ENCODE data around the gene SLC30A9.

DNA sequence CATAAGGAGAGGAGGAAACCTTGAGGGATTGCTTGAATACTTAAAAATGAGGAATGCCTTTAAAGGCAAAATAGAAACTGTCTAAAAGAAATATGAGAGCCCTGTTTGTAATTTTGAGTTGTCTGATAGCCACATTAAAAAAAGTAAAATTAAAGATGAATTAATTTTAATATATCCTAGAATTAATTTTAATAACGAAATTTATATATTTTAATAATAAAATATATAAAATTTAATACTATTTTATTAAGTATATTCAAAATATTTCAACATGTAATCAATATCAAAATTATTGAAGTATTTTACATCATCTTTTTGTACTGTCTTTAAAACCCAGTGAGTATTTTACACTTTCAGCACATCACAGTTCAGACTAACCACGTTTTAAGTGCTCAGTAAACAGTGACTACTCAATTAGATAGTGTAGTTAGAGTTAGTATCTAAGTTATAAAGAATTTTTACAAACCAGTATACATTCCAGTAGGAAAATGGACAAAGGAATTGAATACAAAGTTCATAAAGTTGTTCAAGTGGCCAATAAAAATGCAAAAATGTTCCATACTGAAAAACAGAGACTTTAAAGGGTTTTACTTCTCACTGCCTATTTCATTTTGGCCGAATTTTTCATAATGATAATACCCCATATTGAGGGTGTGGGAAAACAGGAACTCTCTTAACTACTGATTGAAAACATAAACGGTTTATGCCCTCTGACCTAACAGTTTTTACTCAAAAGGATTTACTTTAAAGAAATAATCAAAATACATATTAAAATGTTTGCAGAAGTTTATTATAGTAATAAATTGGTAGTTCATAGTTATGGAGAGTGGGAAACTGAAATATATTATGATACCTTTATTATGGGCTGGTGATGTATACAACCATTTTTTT, 2.9 kb downstream of the SLC30A9 start:
- TF ChIP-seq TFCP2L1 (CRISPR knock-in tag; IDR thresholded peaks at IDR 0.05), result no peak
- no peak for TF ChIP-seq POLR2A (IDR thresholded peaks at IDR 0.05; ENCODE audit: low read length)
- TF ChIP-seq NFE2L2 (conservative IDR thresholded peaks at IDR 0.05; ENCODE audit: low read length), result no peak
- no peak for TF ChIP-seq FOSL2 (IDR thresholded peaks at IDR 0.05)
- TF ChIP-seq FOSL2 (CRISPR knock-in tag; IDR thresholded peaks at IDR 0.05), result no peak
- TF ChIP-seq, protein P1, sequence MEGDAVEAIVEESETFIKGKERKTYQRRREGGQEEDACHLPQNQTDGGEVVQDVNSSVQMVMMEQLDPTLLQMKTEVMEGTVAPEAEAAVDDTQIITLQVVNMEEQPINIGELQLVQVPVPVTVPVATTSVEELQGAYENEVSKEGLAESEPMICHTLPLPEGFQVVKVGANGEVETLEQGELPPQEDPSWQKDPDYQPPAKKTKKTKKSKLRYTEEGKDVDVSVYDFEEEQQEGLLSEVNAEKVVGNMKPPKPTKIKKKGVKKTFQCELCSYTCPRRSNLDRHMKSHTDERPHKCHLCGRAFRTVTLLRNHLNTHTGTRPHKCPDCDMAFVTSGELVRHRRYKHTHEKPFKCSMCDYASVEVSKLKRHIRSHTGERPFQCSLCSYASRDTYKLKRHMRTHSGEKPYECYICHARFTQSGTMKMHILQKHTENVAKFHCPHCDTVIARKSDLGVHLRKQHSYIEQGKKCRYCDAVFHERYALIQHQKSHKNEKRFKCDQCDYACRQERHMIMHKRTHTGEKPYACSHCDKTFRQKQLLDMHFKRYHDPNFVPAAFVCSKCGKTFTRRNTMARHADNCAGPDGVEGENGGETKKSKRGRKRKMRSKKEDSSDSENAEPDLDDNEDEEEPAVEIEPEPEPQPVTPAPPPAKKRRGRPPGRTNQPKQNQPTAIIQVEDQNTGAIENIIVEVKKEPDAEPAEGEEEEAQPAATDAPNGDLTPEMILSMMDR (IDR thresholded peaks at IDR 0.05), result no peak
- no peak for TF ChIP-seq EP300 (IDR thresholded peaks at IDR 0.05)
- TF ChIP-seq ESRRA (IDR thresholded peaks at IDR 0.05; ENCODE audit: borderline replicate concordance, low read length), result no peak
- TF ChIP-seq HEYL (CRISPR knock-in tag; IDR thresholded peaks at IDR 0.05), result no peak
- no peak for TF ChIP-seq MAZ (IDR thresholded peaks at IDR 0.05; ENCODE audit: borderline replicate concordance, low read depth, low read length)
- no peak for TF ChIP-seq POLR2AphosphoS2 (conservative IDR thresholded peaks at IDR 0.05; ENCODE audit: low read length)
- no peak for TF ChIP-seq RAD21 (conservative IDR thresholded peaks at IDR 0.05 in 1 of 2, IDR thresholded peaks at IDR 0.05 in 1 of 2)
